Activated naive CD8-positive, alpha-beta T cell treated with anti-CD3 and anti-CD28 coated beads, Interleukin-2, amount 50 U/mL, for 16 hours (primary cell): ENCODE results near the gene DDX1.
"Not testable (repeated sequence)": the region's sequence is repeated elsewhere in the genome, so short reads cannot be mapped to it uniquely, and the experiment has no call there.

Experiments
- DNase-seq: peaks from one replicate; pipeline ENCODE4 v3.0.0-alpha.2; 2020; ENCODE audit warnings: low read depth, low spot score

Gene DDX1

DNA sequence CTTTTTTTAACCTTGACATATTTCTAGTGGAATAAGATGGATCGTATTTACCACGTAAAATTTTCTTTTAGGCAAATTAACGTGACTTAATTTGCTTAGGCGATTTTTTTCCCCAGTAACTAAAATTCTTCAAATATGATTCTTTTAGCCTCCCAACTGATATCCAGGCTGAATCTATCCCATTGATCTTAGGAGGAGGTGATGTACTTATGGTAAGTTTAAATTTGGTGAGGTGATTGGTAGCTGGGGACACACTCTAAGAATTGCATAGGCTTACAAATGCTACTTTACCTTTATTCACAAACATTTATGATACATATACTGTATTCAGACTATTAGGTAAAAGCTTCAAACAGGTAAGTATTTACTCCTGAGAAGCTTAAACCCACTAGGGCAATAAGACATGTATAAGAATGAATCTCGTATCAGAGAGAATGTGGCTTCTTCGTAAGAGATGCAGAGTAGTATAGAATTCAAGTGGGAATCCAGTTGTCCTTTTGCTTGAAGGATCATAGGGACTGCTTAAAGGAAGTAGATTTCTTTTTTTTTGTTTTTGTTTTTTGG, 3.8 kb downstream of the DDX1 start:
- no peak for DNase-seq

DNA sequence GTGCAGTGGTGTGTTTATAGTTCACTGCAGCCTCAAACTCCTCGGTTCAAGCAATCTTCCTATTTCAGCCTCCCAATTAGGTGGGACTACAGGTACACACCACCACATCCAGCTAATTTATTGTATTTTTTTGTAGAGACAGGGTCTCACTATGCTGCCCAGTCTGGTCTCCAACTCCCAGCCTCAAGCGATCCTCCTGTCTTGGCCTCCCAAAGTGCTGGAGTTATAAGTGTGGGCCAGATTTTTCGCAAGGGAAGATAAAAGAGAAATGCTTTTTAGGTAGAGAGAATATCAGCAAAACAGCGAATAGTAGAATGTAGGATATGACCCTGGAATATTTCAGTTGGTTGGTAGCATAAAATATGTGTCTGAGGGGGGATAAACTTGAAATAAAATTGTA, 4.3 kb downstream of the DDX1 start:
- DNase-seq, result no peak

DNA sequence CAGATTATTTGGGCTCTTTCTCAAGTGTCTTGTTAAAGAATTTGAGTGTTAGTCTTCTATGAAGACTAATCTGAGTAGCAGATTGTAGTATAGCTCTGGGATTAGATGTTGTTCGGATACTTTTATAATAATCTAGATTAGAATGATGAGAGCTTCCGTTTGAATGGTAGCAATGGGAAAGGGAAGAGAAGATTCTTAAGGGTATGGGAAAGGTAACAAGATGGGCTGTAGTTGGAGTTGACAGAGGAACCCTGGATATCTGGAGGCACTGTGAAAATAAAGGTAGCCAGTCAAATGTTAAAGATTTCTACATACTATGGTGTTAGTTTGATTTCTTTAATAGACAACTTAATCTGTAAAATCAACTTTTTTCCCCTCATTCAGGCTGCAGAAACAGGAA, 4.7 kb downstream of the DDX1 start:
- DNase-seq, result no peak

DNA sequence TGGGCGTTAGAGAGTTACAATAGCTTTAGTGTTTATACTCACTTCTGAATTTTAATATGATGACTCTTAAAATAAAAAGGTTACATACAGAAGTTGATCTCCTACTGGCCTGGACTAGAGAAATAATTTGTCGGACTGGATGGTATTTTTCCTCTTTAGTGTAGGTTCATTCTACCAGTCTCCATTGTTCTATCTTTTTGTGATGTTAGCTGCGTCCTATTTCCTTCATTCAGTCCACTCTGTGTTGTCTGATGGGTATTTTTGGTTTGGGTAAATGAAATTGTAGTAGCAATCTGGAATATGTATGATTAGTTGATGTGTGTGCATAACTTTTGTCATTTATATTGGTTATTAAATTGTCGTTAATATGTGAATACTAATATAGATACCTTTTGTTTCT, 5.3 kb downstream of the DDX1 start:
- DNase-seq, result no peak

DNA sequence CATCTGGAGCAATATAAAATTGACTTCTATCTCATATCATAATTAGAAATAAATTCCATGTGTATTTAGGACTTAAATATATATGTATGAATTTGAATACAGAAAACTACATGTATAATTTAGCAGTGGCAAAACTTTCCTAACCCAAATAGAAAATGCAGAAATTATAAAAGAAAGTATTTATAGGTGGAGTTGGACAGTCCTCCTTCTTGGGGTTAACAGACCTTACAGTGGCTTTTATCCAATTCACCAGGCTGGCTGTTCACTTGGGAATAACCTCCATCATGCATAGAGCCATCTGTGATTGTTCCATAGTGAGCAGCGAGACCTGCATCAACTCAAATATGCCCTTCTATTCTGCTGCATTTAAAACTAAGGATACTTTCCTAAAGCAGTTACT, 8.3 kb downstream of the DDX1 start:
- DNase-seq, result no peak

DNA sequence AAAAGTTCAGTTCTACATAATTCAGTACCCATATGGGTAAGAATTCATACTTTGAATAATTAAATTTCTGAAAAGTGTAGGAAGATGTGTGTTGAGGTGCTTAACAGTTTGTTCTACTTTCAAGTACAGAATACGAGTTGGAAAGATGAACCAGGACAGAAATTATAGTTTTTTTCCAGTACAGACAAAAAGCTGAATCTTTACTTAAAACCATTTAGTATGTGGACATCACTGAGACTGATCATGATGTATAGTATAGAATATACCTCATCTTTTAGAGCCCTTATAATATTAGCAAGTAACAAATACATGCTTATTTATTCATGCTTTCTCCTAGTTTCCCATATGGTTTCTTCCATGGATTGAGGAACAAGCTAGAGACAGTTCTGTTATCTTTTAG, 10.0 kb downstream of the DDX1 start:
- no peak for DNase-seq

DNA sequence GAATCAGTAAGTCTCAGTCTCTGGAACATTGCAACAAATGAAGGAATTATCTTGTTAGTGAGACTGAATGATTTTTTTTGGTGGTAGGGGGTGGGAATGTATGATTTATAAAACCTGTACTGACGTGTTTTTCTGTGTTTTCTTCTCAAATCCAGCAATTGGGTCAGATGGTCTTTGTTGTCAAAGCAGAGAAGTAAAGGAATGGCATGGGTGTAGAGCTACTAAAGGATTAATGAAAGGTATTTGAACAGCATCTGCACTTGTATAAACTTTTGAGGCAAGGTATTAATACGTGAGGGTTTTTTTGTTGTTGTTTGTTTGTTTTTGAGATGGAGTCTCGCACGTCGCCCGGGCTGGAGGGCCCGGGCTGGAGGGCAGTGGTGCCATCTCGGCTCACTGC, 10.7 kb downstream of the DDX1 start:
- no peak for DNase-seq

DNA sequence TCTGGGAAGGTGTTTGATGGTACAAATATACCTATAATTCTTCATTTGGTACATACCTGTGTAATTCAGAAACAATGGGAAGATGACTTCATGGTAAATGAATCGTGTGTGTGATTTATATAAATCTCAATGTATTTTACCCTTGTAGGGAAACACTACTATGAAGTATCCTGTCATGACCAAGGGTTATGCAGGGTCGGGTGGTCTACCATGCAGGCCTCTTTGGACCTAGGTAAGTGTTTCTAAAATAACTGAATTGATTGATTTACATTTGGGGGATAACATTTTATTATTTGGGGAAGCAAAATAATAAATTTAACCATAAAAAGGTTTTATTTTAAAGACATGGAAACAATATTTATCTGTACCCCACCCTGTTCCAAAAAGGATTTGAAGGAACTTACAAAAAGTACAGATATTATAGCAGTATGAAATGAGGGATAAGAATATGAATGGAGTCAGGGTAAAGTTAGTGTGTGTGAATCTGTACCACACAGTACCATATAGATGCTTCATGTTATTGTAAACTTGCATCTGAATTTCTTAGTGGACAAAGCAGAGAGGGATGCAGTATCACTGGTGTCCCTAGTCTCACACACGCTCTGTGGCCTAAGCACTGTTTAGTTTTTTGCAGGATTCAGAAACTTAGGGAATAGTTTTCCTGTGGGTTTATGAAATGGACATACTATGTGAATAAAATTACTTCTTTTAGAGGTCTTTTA, 11.5 kb downstream of the DDX1 start:
- no peak for DNase-seq

DNA sequence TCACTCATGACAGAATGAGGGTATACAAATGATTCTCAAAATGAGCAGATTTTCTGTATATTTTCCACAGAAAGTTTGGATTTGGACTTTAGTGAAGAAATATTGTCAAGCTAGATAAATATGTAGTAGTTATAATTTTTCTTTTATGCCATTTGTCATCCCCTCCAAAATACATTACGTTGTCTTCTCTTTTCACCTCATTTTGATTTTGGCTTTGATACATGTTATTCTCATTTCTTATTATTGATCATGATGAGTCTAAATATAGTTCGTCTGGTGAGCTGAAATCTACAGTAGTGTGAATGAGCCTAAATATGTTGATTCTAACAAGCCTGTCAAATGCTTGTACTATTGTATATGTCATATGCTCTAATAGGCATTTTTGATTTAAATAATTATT, 12.3 kb downstream of the DDX1 start:
- DNase-seq, result no peak

DNA sequence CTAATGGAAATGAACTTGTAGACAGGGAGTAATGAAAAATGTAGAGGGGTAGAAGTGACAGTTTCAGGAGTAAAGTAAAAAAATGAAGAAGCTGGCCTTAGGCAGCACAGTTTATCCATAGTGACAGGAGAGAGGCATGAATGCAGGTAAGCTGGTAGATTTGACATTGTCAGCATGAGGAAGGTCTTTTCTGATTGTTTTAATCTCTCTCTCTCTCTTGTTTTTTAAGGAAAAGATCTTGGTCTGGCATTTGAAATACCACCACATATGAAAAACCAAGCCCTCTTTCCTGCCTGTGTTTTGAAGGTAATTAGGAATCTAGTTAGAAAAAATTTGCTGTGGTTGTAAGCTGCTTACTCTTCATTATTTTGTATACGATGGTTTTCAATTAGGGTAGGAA, 14.1 kb downstream of the DDX1 start:
- no peak for DNase-seq

DNA sequence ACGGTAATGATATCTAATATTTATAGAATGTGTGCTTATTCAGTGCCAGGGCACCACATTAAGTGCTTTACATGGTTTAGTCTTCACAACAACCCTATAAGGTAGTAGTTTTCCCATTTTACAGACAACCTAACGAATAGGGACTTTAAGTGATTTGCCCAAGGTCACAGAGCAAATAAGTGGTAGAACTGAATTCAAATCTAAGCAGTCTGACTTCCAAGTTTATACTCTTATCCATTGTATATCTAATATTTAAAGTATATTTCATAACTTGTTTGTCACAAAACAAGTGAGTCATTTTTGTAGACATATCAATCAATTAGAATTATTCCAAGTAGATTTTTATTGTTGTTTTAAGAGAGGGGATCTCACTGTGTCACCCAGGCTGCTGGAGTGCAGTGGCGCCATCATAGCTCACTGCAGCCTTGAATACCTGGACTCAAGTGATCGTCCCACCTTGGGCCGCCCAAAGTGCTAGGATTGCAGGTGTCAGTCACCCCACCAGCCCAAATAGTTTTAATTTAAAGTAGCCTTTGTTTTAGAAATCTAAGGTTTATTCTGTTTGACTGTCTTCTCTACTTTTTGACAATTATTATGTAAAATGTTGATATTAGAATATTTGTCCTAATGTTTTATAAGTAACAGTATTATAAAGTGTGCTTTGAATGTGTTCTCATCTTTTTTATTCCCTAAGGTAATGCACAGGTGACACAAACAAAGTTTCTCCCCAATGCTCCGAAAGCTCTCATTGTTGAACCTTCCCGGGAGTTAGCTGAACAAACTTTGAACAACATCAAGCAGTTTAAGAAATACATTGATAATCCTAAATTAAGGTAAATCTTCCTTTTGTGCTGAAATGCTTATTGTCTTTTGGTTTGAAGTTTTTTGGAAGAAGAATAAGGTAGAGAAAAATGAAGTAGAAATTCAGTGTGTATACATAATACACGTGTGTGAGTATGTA, 15.1 kb downstream of the DDX1 start:
- no peak for DNase-seq

DNA sequence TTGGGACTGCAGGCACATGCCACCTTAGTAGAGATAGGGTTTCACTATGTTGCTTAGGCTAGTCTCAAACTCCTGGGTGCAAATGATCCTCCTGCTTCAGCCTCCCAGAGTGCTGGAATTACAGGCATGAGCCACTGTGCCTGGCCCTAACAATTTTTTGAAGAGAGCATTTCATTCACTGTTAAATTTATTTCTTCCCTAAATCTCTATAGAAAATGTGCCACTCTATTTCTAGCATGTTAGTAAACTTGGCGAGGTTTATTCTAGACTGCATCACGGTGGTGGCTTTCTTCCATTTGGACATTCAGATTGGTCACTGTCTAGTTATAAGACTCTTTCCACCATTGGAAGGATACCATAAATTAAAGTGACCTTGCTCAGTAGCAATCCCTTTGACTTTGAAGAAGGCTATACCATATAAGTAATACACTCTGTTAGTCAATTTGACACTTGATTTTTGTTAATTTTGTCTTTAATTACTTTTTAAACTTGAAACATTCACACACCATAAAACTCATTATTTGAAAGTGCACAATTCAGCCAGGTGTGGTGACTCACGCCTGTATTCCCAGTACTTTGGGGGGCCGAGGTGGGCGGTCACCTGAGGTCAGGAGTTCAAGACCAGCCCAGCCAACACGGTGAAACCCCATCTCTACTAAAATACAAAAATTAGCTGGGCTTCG, 16.2 kb downstream of the DDX1 start:
- no peak for DNase-seq

DNA sequence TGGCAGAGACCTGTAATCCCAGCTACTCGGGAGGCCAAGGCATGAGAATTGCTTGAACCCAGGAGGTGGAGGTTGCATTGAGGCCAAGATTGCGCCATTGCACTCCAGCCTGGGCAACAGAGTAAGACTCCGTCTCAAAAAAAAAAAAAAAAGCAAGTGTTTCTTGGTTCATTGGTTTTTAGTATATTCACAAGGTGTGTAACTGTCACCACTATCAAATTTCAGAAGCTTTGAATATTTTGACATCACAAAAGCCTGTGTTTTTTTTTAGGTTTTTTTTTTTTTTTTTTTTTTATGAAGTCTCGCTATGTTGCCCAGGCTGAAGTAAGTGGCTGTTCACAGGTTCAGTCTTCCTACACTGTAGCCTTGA, 16.7 kb downstream of the DDX1 start:
- DNase-seq, result no peak

DNA sequence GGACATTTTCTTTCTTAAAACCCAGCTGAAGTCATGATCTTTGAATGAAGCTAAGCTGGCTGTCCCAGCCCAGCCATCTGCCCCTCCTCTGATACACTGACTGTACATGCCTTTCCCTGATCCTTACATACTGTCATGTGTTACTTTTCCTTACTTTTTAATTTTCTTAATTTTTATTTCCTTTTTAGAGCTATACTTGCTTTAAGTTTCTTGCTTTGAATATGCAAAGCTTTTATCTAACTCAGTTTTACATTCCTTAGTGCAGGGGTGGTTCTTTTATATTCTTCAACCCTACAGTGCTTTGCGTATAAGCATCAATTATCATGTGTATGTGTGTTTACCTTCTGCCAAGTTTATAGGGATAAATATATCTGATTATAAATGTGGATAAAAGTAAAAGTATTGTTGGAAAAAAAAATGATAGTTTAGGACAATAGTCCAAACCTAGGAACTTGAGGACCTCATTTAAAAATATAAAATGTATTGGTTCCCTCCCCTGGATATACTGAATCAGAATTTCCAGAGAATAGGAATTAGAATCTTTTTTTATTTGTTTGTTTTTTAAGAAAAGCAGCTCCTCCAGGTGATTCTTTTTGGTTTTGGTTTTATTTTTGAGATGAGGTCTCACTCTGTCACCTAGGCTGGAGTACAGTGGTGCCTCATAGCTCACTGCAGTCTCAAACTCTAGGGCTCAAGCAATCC, 17.8 kb downstream of the DDX1 start:
- no peak for DNase-seq

DNA sequence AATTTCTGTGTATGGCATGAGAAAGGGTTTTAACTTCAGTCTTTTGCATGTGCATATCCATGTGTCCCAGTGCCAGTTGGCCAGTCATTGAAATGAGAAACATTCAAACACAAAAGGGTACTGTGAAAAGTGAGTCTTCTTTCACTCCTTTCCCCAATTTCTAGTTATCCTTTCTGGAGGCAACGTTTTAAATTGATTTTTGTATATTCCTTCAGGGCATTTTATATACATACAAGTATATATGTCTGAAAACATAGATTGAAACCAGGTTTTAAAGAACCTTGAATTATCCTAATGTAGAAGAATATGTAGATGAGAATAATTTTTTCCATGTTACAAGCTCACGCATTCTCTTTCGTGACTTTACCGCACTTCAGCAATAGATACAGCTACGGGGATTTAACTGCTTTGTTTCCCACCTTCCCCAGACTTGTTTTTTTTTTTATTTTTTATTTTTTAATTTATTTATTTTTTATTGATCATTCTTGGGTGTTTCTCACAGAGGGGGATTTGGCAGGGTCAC, 18.8 kb downstream of the DDX1 start:
- no peak for DNase-seq

DNA sequence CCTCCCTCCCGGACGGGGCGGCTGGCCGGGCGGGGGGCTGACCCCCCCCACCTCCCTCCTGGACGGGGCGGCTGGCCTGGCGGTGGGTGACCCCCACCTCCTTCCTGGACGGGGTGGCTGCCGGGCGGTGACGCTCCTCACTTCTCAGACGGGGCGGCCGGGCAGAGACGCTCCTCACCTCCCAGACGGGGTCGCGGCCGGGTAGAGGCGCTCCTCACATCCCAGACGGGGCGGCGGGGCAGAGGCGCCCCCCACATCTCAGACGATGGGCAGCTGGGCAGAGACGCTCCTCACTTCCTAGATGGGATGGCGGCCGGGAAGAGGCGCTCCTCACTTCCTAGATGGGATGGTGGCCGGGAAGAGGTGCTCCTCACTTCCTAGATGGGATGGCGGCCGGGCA, 20.4 kb downstream of the DDX1 start:
- not testable (repeated sequence) for DNase-seq

DNA sequence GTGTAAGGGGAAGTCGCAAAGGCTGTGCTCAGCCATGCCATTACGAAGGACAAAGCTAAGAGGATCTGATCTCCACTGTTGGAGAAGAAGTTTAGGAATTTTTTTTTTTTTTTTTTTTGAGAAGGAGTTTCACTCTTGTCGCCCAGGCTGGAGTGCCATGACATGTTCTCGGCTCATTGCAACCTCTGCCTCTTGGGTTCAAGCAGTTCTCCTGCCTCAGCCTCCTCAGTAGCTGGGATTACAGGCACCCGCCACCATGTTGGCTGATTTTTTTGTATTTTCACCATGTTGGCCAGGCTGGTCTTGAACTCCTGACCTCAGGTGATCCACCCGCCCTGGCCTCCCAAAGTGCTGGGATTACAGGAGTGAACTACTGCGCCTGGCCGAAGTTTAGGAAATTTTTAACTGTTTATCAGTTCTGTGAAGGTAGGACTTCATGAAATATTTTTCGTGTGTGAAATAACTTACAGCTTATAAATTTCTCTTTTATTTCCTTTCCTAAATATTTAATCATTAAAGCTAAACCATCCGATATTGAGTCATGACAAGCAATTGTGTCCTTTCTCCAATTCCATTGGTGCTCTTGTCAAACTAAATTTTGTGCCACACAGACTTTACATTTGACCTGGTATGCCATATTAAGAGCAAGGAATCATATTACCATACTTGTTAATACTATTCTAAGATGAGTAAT, 22.2 kb downstream of the DDX1 start:
- no peak for DNase-seq

DNA sequence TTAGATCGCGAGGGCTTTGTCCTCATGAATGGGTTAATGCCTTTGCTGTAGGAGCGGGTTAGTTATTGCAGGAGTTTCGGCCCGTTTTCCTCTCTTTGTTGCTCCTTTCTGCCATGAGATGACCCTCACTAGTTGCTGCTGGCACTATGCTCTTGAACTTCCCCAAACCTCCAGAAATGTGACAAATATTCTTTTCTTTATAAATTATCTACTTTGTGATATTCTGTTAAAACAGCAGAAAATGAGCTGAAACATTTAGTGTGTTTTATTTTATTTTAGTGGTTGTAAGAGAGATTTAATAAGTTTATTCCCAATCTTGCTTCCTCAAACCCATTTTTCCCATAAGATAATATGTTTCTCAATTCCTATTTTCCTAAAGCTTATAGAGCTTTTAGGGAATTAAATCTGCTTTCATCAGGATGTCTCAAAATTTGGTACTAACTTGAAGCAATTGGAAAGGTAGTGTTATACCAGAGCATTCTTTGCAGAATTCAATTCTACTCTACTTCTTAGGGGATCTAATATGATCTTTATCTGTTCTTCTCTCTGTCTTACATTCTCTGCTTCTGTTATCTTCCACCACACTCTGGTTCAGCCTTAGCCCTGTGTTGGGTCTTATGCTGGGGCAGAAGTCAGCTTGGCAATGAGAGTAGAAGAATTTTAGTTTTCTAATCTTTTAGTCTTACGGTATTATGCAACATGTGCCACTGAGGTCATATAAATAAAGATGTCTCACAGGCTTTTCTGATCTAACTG, 23.1 kb downstream of the DDX1 start:
- DNase-seq, result no peak

DNA sequence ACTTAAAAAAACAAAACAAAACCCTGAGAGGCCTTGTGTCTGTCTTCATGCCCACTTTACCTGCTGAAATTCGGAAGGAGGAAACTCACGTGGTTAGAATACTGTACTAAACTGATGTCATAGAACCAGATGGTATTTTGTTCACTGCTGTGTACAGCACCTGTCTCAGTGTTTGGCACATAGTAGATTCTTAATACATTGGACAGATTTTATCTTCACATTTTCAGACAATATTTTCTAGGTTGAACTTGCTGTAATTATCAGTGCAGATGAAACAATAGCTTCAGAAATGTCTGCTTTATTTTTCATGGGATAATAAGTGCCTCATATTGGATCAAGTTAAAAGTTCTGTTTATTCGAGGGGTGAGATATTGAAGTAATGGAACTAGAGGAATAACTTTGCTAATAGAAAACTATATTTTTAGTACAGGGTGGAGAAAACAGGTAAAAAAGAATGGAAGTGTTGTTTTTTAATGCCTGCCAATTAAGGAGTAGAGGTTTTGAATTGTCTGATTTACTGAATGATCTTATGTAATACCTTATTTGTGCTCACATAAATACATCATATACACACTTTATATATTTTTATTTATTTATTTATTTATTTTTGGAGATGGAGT, 23.7 kb downstream of the DDX1 start:
- no peak for DNase-seq

DNA sequence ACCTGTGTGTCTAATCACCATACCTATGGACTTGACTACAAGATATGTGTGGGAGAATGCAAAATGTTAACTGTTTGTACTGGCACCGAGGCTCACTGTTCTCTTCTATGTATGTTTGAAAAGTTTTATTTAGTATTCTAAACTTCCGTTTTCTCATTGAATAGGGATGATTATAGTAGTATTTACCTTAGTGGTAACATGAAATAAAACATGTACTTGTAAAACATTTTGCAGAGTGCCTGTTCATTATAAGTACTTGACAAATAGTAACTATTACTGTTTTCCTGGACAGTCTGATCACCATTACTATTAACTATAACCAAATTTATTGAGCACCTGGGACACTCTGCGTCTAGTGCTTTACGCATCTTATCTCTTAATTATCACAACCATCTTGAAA, 24.8 kb downstream of the DDX1 start:
- DNase-seq, result no peak
